GM12878 (cell line): Measurements from ENCODE around the gene PCSK5.

ENCODE experiments used
- CHD2 ChIP-seq: IDR thresholded peaks from 2 replicates; pipeline ENCODE4 v1.6.1; 2011; ENCODE audit warnings: low read depth, low read length, improper control_type of control experiment, borderline replicate concordance
- CREB1 ChIP-seq: IDR thresholded peaks from 2 replicates; pipeline ENCODE4 v1.6.1; 2012; ENCODE audit warnings: low read depth, mild to moderate bottlenecking, inconsistent platforms
- EZH2 ChIP-seq: IDR thresholded peaks from 2 replicates; pipeline ENCODE4 v1.6.1; 2012; ENCODE audit warnings: low read depth, mild to moderate bottlenecking, control low read depth, inconsistent platforms, low read length, borderline replicate concordance; ENCODE audit not compliant: control insufficient read depth
- IKZF1 ChIP-seq: fragments of 450-650 bp; conservative IDR thresholded peaks from 2 replicates; pipeline ENCODE4 v1.6.1; 2017; ENCODE audit warnings: antibody characterized with exemption, mild to moderate bottlenecking
- MXI1 ChIP-seq: fragments of 150-350 bp; IDR thresholded peaks from 2 replicates; pipeline ENCODE4 v1.6.1; 2011; ENCODE audit warnings: low read depth, mild to moderate bottlenecking, inconsistent platforms, low read length, improper control_type of control experiment
- POLR2A ChIP-seq: IDR thresholded peaks from 2 replicates; pipeline ENCODE4 v1.6.1; 2011; ENCODE audit warnings: low read depth, mild to moderate bottlenecking, low read length
- TAF1 ChIP-seq: IDR thresholded peaks from 2 replicates; pipeline ENCODE4 v1.6.1; 2011; ENCODE audit warnings: mild to moderate bottlenecking, low read depth, low read length, borderline replicate concordance
- TARDBP ChIP-seq: IDR thresholded peaks from 2 replicates; pipeline ENCODE4 v1.6.1; 2016; ENCODE audit warnings: borderline replicate concordance
- YY1 ChIP-seq: IDR thresholded peaks from 2 replicates; pipeline ENCODE4 v1.6.1; 2011; ENCODE audit warnings: low read depth, mild to moderate bottlenecking, low read length
- ZNF274 ChIP-seq: IDR thresholded peaks from one replicate; pipeline ENCODE4 v1.8.0; 2011; ENCODE audit not compliant: insufficient read length, insufficient read depth
- TF ChIP-seq, protein P1 (sequence below), 3 experiments: IDR thresholded peaks in 2 of 3; conservative IDR thresholded peaks in 1 of 3; 2 replicates each; pipeline ENCODE4 v1.5.1; 2011; ENCODE audit warnings: low read depth in 3 of 3, low read length in 3 of 3, mild to moderate bottlenecking in 3 of 3, control low read depth in 2 of 3, moderate library complexity in 2 of 3, inconsistent platforms in 1 of 3, mixed read lengths in 1 of 3; ENCODE audit not compliant: control insufficient read depth in 2 of 3, insufficient read depth in 1 of 3; ENCODE audit errors: extremely low read depth in 1 of 3
- TF ChIP-seq, protein P2 (sequence below): IDR thresholded peaks from 2 replicates; pipeline ENCODE4 v1.6.1; 2012; ENCODE audit warnings: mild to moderate bottlenecking, low read depth, low read length
- TF ChIP-seq, protein P3 (sequence below): IDR thresholded peaks from 2 replicates; pipeline ENCODE4 v1.6.1; 2012; ENCODE audit warnings: low read depth, low read length, improper control_type of control experiment

DNA sequence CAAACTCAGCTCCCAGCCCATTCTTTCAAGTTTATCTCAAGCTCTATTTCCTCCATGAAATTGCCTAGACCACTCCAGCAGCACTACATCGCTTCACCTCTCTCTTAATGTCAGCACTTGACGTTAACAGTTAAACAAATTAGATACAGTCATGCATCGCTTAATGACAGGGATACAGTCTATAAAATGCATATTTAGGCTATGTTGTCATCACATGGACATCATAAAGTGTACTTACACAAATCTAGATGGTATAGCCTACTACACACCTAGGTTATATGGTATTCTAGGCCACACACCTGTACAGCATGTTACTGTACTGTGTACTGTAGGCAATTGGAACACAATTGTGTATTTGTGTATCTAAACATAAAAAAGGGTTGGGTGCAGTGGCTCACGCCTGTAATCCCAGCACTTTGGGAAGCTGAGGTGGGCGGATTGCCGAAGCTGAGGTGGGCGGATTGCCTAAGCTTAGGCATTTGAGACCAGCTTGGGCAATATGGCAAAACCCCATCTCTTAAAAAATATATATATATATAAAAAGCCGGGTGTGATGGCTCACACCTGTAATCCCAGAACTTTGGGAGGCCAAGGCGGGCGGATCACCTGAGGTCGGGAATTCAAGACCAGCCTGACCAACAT lies 13.4 kb upstream of the PCSK5 start:
- TF ChIP-seq, protein P1, sequence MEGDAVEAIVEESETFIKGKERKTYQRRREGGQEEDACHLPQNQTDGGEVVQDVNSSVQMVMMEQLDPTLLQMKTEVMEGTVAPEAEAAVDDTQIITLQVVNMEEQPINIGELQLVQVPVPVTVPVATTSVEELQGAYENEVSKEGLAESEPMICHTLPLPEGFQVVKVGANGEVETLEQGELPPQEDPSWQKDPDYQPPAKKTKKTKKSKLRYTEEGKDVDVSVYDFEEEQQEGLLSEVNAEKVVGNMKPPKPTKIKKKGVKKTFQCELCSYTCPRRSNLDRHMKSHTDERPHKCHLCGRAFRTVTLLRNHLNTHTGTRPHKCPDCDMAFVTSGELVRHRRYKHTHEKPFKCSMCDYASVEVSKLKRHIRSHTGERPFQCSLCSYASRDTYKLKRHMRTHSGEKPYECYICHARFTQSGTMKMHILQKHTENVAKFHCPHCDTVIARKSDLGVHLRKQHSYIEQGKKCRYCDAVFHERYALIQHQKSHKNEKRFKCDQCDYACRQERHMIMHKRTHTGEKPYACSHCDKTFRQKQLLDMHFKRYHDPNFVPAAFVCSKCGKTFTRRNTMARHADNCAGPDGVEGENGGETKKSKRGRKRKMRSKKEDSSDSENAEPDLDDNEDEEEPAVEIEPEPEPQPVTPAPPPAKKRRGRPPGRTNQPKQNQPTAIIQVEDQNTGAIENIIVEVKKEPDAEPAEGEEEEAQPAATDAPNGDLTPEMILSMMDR (IDR thresholded peaks at IDR 0.05 in 2 of 3, conservative IDR thresholded peaks at IDR 0.05 in 1 of 3; ENCODE audit: control insufficient read depth in 2 of 3, extremely low read depth in 1 of 3, insufficient read depth in 1 of 3, low read depth in 3 of 3, low read length in 3 of 3), result no peak
- TF ChIP-seq ZNF274, result no peak
- no peak for TF ChIP-seq EZH2
- no peak for TF ChIP-seq POLR2A
- TF ChIP-seq, protein P2, sequence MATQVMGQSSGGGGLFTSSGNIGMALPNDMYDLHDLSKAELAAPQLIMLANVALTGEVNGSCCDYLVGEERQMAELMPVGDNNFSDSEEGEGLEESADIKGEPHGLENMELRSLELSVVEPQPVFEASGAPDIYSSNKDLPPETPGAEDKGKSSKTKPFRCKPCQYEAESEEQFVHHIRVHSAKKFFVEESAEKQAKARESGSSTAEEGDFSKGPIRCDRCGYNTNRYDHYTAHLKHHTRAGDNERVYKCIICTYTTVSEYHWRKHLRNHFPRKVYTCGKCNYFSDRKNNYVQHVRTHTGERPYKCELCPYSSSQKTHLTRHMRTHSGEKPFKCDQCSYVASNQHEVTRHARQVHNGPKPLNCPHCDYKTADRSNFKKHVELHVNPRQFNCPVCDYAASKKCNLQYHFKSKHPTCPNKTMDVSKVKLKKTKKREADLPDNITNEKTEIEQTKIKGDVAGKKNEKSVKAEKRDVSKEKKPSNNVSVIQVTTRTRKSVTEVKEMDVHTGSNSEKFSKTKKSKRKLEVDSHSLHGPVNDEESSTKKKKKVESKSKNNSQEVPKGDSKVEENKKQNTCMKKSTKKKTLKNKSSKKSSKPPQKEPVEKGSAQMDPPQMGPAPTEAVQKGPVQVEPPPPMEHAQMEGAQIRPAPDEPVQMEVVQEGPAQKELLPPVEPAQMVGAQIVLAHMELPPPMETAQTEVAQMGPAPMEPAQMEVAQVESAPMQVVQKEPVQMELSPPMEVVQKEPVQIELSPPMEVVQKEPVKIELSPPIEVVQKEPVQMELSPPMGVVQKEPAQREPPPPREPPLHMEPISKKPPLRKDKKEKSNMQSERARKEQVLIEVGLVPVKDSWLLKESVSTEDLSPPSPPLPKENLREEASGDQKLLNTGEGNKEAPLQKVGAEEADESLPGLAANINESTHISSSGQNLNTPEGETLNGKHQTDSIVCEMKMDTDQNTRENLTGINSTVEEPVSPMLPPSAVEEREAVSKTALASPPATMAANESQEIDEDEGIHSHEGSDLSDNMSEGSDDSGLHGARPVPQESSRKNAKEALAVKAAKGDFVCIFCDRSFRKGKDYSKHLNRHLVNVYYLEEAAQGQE, result no peak
- TF ChIP-seq, protein P3, sequence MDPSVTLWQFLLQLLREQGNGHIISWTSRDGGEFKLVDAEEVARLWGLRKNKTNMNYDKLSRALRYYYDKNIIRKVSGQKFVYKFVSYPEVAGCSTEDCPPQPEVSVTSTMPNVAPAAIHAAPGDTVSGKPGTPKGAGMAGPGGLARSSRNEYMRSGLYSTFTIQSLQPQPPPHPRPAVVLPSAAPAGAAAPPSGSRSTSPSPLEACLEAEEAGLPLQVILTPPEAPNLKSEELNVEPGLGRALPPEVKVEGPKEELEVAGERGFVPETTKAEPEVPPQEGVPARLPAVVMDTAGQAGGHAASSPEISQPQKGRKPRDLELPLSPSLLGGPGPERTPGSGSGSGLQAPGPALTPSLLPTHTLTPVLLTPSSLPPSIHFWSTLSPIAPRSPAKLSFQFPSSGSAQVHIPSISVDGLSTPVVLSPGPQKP, result no peak
- no peak for TF ChIP-seq YY1
- TF ChIP-seq TARDBP, result no peak
- TF ChIP-seq IKZF1, result no peak
- no peak for TF ChIP-seq CREB1
- TF ChIP-seq TAF1, result no peak
- TF ChIP-seq MXI1, result no peak
- no peak for TF ChIP-seq CHD2
